GM12878 (cell line): ENCODE measurements around the gene C10orf105. TPM values are rescaled to one million over a fixed set of nuclear protein-coding genes. Genes with fewer than 3 reads are reported as not detected.

Experiments used
- ATAC-seq: fragments of 200-7000 bp; cut with Tn5 transposase; 3 replicates; pipeline ENCODE4 v1.9.1; 2020; ENCODE audit warnings: mild to moderate bottlenecking, moderate library complexity
- BruUV-seq: library from RNA; stranded (reverse); fragments of 400-500 nt; replicated peaks from 2 replicates; lab custom pipeline; 2021; lab: Mats Ljungman, UMichigan
- CTCF ChIA-PET: fragments of 300-600 bp; sonication (Branson Sonifier 250); formaldehyde crosslinking; extraction: SDS; loops from one replicate; lab custom pipeline; 2021; ENCODE audit warnings: inconsistent platforms; lab: Yijun Ruan, JAX
- POLR2A ChIA-PET: fragments of 350-600 bp; formaldehyde crosslinking; extraction: SDS; loops from one replicate; lab custom pipeline; 2021; ENCODE audit warnings: inconsistent platforms; lab: Charles Lee
- RAD21 ChIA-PET: fragments of 300-600 bp; sonication (Branson Sonifier 250); formaldehyde crosslinking; loops from one replicate; lab custom pipeline; 2023; ENCODE audit warnings: antibody characterized with exemption; ENCODE audit not compliant: unreplicated experiment; lab: Charles Lee
- SMC1A ChIA-PET: fragments of 300-600 bp; sonication (Branson Sonifier 250); formaldehyde crosslinking; loops from one replicate; lab custom pipeline; 2023; ENCODE audit not compliant: unreplicated experiment, uncharacterized antibody; lab: Charles Lee
- DNase-seq: peaks from one replicate; pipeline ENCODE4 v3.0.0-alpha.2; 2011; ENCODE audit warnings: low read depth, low spot score
- FAIRE-seq: peaks from 3 replicates; lab custom pipeline; 2011; peaks lifted over from hg19 to GRCh38; lab: Jason Lieb, UNC
- H2AFZ ChIP-seq: 2 replicates; pipeline ENCODE4 v1.6.0; 2011; ENCODE audit warnings: low read depth, low read length, control low read depth; ENCODE audit not compliant: control insufficient read depth
- H3K27ac ChIP-seq: 2 replicates; pipeline ENCODE4 v1.5.1; 2011; ENCODE audit warnings: control low read depth; ENCODE audit not compliant: control insufficient read depth, insufficient read depth
- H3K27me3 ChIP-seq, 2 experiments: replicated peaks in 1 of 2; 2 replicates each; pipeline versions ENCODE4 v1.6.0 to v1.6.1; 2011; ENCODE audit warnings: low read length in 1 of 2; ENCODE audit not compliant: control insufficient read depth in 2 of 2, insufficient read depth in 2 of 2
- H3K36me3 ChIP-seq, 2 experiments: 2 replicates each; pipeline ENCODE4 v1.5.1; 2011; ENCODE audit warnings: low read length in 1 of 2; ENCODE audit not compliant: control insufficient read depth in 2 of 2, insufficient read depth in 2 of 2
- H3K4me1 ChIP-seq: 2 replicates; pipeline ENCODE4 v1.6.1; 2011; ENCODE audit warnings: mild to moderate bottlenecking, low read length, moderate library complexity, mixed read lengths; ENCODE audit not compliant: control insufficient read depth, insufficient read depth
- H3K4me2 ChIP-seq: 2 replicates; pipeline ENCODE4 v1.6.0; 2011; ENCODE audit warnings: control low read depth; ENCODE audit not compliant: control insufficient read depth, insufficient read depth
- H3K4me3 ChIP-seq: fragments of 200-600 bp; sonication (generic); 2 replicates; pipeline ENCODE4 v1.5.1; 2016
- H3K79me2 ChIP-seq: 2 replicates; pipeline ENCODE4 v1.6.0; 2011; ENCODE audit warnings: low read length; ENCODE audit not compliant: control insufficient read depth, insufficient read depth
- H3K9ac ChIP-seq: 2 replicates; pipeline ENCODE4 v1.8.0; 2011; ENCODE audit warnings: low read length, control low read depth, mixed read lengths; ENCODE audit not compliant: control insufficient read depth, insufficient read depth
- H3K9me3 ChIP-seq: replicated peaks from 3 replicates; pipeline ENCODE4 v1.5.1; 2011; ENCODE audit warnings: mild to moderate bottlenecking, low read length; ENCODE audit not compliant: control insufficient read depth, insufficient read depth
- H4K20me1 ChIP-seq: 2 replicates; pipeline ENCODE4 v1.6.0; 2011; ENCODE audit not compliant: control insufficient read depth, insufficient read depth
- EGR1 ChIP-seq, 2 experiments: IDR thresholded peaks; 1 replicate in 1 of 2; 2 replicates in 1 of 2; pipeline ENCODE4 v1.6.1; 2011 to 2012; ENCODE audit warnings: low read depth in 2 of 2, low read length in 2 of 2, borderline replicate concordance in 1 of 2, mild to moderate bottlenecking in 1 of 2, moderate library complexity in 1 of 2
- NBN ChIP-seq: fragments of 450-650 bp; IDR thresholded peaks from 2 replicates; pipeline ENCODE4 v1.6.1; 2016
- SUPT20H ChIP-seq: IDR thresholded peaks from 2 replicates; pipeline ENCODE4 v1.6.1; 2011; ENCODE audit warnings: low read depth, mild to moderate bottlenecking, low read length, moderate library complexity, borderline replicate concordance; ENCODE audit not compliant: control insufficient read depth
- ZNF217 ChIP-seq: fragments of 450-650 bp; IDR thresholded peaks from 2 replicates; pipeline ENCODE4 v1.6.1; 2017; ENCODE audit warnings: antibody characterized with exemption, mild to moderate bottlenecking
- WGBS: methylation state at CpG from one replicate; pipeline ENCODE4 v1.1.6; 2016; ENCODE audit warnings: low lambda C conversion rate; ENCODE audit not compliant: insufficient replicate concordance, insufficient coverage; ENCODE audit errors: missing lambda C conversion rate; 5-methylcytosine and 5-hydroxymethylcytosine counted together
- in situ Hi-C: fragments of 300-500 bp; cut with MboI; formaldehyde crosslinking; loops from 9 replicates; pipeline ENCODE4 v1.14.3; 2018; ENCODE audit warnings: mixed read lengths
- intact Hi-C: fragments of 100-400 bp; cut with micrococcal nuclease; formaldehyde crosslinking; loops from one replicate; pipeline ENCODE4 v1.14.2; 2022; ENCODE audit not compliant: unreplicated experiment
- polyA plus RNA-seq, 11 experiments: library from polyadenylated mRNA; depleted of rRNA in 4 of 11; unstranded in 6 of 11; stranded (reverse) in 5 of 11; fragments of >200 nt; fragmentation: Nextera tagmentation in 4 of 11; fragmentation: Illumina TruSeq in 1 of 11; extraction: Ambion mirVana in 4 of 11; extraction: Trizol in 1 of 11; gene quantifications; 1 replicate in 1 of 11; 2 replicates in 10 of 11; pipeline versions ENCODE4 v1.2.1 to v1.2.3, GENCODE V29; 2011 to 2016; ENCODE audit warnings: inconsistent platforms in 2 of 11, missing spikeins in 2 of 11, low read depth in 1 of 11
- total RNA-seq, 4 experiments: library from RNA; depleted of rRNA in 3 of 4; stranded (reverse); fragments of >200 nt in 3 of 4; fragmentation: Illumina TruSeq in 1 of 4; extraction: Trizol in 1 of 4; gene quantifications; 2 replicates each; pipeline versions ENCODE4 v1.2.1 to v1.2.3, GENCODE V29; 2013 to 2021
- TF ChIP-seq, protein P1 (sequence below): fragments of 450-650 bp; IDR thresholded peaks from 2 replicates; pipeline ENCODE4 v1.6.1; 2018; ENCODE audit warnings: mild to moderate bottlenecking, low read depth, moderate library complexity; ENCODE audit not compliant: partially characterized antibody
- TF ChIP-seq, protein P2 (sequence below): fragments of 450-650 bp; IDR thresholded peaks from 2 replicates; pipeline ENCODE4 v1.6.1; 2017; ENCODE audit warnings: mild to moderate bottlenecking, low read depth, inconsistent platforms; ENCODE audit not compliant: poor library complexity, severe bottlenecking
- TF ChIP-seq, protein P3 (sequence below): fragments of 450-650 bp; IDR thresholded peaks from 2 replicates; pipeline ENCODE4 v1.6.1; 2016; ENCODE audit warnings: mild to moderate bottlenecking
- TF ChIP-seq, protein P4 (sequence below): IDR thresholded peaks from 2 replicates; pipeline ENCODE4 v1.6.1; 2012; ENCODE audit warnings: low read depth, low read length, improper control_type of control experiment

The C10orf105 gene
- total and polyA plus RNA-seq, 10 of the 15 experiments (the other 5 are each of a cell fraction or from before 2014, with no cell fraction given), result 0.04 to 0.06 (median 0.05) TPM; not detected in 7

DNA sequence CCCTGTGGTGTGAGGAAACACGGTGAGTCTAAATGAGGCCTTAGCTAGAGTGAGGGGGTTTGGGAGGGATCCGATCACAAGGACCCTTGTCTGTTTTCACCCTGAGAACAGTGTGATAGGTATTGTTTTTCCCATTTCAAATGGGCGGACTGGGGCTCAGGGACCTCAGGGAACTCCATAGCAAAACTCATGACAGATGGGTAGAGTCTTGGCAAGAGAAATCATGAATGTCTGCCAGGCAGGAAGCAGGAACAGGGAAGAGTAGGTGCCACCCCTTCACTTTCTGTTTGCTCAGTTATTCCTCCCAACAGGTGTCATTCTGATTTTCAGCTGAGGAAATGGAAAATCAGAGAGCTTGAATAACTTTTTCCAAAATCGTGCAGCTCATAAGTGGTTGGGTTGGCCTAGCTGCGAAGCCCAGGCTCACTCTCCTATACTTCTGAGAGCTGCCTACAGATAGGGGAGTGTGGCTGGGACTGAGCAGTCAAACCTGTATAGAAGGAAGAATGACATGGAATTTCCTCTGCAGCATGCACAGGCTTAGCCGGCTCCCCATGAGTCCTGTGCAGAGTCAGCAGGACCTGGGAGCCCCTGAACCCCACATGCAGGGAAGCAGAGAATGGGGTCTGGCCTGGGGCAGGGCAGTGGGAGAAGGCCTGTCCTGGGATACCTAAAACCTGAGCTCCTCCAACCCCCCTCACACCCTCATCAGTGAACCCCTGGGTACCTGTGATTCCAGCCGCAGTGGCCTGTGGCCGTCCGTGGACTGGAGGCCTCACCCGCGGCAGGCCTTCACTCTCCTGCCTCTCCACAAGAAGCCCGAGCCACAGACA is 17.6 kb upstream of the C10orf105 start (continued):
- TF ChIP-seq, protein P1, sequence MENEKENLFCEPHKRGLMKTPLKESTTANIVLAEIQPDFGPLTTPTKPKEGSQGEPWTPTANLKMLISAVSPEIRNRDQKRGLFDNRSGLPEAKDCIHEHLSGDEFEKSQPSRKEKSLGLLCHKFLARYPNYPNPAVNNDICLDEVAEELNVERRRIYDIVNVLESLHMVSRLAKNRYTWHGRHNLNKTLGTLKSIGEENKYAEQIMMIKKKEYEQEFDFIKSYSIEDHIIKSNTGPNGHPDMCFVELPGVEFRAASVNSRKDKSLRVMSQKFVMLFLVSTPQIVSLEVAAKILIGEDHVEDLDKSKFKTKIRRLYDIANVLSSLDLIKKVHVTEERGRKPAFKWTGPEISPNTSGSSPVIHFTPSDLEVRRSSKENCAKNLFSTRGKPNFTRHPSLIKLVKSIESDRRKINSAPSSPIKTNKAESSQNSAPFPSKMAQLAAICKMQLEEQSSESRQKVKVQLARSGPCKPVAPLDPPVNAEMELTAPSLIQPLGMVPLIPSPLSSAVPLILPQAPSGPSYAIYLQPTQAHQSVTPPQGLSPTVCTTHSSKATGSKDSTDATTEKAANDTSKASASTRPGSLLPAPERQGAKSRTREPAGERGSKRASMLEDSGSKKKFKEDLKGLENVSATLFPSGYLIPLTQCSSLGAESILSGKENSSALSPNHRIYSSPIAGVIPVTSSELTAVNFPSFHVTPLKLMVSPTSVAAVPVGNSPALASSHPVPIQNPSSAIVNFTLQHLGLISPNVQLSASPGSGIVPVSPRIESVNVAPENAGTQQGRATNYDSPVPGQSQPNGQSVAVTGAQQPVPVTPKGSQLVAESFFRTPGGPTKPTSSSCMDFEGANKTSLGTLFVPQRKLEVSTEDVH, result no peak
- TF ChIP-seq ZNF217, result no peak
- TF ChIP-seq NBN, result no peak

DNA sequence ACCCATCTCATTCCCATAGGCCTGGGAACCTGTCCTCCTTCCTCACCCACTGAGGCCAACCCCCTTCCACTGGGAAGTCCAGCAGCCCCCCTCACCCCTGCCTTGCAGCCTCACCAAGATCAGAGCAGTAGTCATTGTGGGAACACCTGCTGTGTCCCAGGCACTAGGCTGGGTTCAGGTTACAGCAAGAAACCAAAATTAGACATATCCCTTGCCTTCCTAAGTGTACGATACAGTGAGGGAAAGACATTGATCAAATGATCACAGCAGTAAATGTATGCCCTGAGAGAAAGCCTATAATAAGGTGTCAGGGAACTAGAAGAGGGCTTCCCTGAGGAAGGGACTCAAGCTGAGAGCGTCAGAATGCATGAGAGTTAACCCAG is 17.0 kb upstream of the C10orf105 start:
- Histone ChIP-seq H3K79me2 (no peaks in the 10 kb centered on the region), H3K27me3 (no peaks in the 10 kb centered on the region), H3K36me3 (no peaks in the 10 kb centered on the region), H4K20me1 (no peaks in the 10 kb centered on the region), H3K4me2 (no peak overlapping the region), H3K27ac (peak overlapping the region; percentile 4; the same call in 1 of the 2 replicates), H3K4me1 (peaks cover 17% of the 10 kb centered on the region), H3K9me3 (no peaks in the 10 kb centered on the region), H2AFZ (peak overlapping the region; percentile 73; the same call in 1 of the 2 replicates), H3K4me3 (no peak overlapping the region), H3K9ac (no peak overlapping the region)
- POLR2A ChIA-PET, result no interaction called here
- no peak for FAIRE-seq
- intact Hi-C loops (no loop called here), in situ Hi-C loops (no loop called here)
- BruUV-seq, result no TSS peak
- WGBS, result 98% methylated on average over 2 of the region's 2 CpGs
- RAD21 ChIA-PET, result no interaction called here
- CTCF ChIA-PET, result interaction anchor here (1.3 kb wide), 1 partner anchor 28 kb away, joined by 4 read pairs; no protein-coding TSS in a partner anchor
- SMC1A ChIA-PET, result no interaction called here
- no peak for DNase-seq
- no peak for ATAC-seq
- TF ChIP-seq, protein P2, sequence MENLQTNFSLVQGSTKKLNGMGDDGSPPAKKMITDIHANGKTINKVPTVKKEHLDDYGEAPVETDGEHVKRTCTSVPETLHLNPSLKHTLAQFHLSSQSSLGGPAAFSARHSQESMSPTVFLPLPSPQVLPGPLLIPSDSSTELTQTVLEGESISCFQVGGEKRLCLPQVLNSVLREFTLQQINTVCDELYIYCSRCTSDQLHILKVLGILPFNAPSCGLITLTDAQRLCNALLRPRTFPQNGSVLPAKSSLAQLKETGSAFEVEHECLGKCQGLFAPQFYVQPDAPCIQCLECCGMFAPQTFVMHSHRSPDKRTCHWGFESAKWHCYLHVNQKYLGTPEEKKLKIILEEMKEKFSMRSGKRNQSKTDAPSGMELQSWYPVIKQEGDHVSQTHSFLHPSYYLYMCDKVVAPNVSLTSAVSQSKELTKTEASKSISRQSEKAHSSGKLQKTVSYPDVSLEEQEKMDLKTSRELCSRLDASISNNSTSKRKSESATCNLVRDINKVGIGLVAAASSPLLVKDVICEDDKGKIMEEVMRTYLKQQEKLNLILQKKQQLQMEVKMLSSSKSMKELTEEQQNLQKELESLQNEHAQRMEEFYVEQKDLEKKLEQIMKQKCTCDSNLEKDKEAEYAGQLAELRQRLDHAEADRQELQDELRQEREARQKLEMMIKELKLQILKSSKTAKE, result no peak
- TF ChIP-seq, protein P3, sequence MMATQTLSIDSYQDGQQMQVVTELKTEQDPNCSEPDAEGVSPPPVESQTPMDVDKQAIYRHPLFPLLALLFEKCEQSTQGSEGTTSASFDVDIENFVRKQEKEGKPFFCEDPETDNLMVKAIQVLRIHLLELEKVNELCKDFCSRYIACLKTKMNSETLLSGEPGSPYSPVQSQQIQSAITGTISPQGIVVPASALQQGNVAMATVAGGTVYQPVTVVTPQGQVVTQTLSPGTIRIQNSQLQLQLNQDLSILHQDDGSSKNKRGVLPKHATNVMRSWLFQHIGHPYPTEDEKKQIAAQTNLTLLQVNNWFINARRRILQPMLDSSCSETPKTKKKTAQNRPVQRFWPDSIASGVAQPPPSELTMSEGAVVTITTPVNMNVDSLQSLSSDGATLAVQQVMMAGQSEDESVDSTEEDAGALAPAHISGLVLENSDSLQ, result no peak
- TF ChIP-seq, protein P4, sequence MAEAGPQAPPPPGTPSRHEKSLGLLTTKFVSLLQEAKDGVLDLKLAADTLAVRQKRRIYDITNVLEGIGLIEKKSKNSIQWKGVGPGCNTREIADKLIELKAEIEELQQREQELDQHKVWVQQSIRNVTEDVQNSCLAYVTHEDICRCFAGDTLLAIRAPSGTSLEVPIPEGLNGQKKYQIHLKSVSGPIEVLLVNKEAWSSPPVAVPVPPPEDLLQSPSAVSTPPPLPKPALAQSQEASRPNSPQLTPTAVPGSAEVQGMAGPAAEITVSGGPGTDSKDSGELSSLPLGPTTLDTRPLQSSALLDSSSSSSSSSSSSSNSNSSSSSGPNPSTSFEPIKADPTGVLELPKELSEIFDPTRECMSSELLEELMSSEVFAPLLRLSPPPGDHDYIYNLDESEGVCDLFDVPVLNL, result no peak
- no peak for TF ChIP-seq SUPT20H
- TF ChIP-seq EGR1 (IDR thresholded peaks at IDR 0.05; ENCODE audit: borderline replicate concordance in 1 of 2, low read depth in 2 of 2, low read length in 2 of 2), result no peak
- TF ChIP-seq, protein P1, result no peak
